ENCODE results near the gene RPP14.

RPP14 gene

DNA sequence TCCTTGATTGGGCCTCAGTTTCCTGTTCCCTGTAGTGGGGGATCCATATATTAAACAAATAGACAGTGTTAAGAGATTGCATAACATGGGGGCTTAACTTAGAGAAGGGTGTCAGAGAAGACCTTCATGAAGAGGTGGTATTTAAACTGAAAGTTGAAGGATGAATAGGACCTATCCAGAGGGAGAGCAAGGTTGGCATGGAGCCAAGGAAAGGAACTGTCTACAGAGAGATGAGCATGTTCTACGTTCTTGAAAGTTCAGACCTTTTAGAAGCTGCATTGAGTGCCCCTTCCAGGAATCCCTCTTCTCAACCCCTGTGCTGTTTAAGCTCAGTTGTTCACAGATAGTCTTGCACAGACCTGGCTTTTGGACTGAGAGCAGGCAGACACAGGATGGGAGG is 2.7 kb downstream of the RPP14 start:
- TF ChIP-seq, protein P1, sequence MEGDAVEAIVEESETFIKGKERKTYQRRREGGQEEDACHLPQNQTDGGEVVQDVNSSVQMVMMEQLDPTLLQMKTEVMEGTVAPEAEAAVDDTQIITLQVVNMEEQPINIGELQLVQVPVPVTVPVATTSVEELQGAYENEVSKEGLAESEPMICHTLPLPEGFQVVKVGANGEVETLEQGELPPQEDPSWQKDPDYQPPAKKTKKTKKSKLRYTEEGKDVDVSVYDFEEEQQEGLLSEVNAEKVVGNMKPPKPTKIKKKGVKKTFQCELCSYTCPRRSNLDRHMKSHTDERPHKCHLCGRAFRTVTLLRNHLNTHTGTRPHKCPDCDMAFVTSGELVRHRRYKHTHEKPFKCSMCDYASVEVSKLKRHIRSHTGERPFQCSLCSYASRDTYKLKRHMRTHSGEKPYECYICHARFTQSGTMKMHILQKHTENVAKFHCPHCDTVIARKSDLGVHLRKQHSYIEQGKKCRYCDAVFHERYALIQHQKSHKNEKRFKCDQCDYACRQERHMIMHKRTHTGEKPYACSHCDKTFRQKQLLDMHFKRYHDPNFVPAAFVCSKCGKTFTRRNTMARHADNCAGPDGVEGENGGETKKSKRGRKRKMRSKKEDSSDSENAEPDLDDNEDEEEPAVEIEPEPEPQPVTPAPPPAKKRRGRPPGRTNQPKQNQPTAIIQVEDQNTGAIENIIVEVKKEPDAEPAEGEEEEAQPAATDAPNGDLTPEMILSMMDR (IDR thresholded peaks at IDR 0.05; ENCODE audit: insufficient read depth, low read depth, low read length, missing control alignments), result no peak
- H3K4me3 ChIP-seq (ENCODE audit: low read depth, low read length), result no peak overlapping the region
- no peak for DNase-seq (ENCODE audit: low read depth)

DNA sequence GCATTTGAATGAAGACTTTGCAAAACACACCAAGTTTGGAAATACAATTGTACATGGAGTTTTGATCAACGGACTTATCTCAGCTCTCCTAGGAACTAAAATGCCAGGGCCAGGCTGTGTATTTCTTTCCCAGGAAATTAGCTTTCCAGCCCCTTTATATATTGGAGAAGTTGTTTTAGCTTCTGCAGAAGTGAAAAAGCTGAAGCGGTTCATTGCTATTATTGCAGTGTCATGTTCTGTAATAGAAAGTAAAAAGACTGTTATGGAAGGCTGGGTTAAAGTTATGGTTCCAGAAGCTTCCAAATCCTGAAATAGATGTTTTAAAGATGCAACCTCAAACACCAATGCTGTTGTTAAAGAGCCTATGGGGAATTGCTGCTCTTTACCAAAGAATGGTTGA is 11.8 kb downstream of the RPP14 start:
- TF ChIP-seq, protein P1 (IDR thresholded peaks at IDR 0.05; ENCODE audit: insufficient read depth, low read depth, low read length, missing control alignments), result no peak
- no peak for DNase-seq (ENCODE audit: low read depth)
- H3K4me3 ChIP-seq (ENCODE audit: low read depth, low read length), result no peak overlapping the region

DNA sequence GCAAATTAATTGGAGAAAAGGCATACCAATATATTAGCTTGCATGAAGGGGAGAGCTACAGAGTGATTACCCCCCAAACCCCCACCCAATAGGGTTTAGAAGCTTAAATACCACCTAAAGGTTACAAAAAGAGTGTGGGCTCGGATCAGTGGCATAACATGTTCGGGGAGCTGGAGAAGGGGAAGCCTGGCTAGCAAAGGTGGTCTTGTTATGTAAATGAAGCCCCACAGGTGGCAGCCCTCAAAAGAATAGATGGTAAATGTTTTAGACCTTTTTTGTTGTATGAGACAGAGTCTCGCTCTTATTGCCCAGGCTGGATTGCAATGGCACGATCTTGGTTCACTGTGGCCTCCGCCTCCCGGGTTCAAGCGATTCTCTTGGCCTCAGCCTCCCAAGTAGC is 15.7 kb downstream of the RPP14 start:
- no peak overlapping the region for H3K4me3 ChIP-seq (ENCODE audit: low read depth, low read length)
- no peak for DNase-seq (ENCODE audit: low read depth)
- TF ChIP-seq, protein P1 (IDR thresholded peaks at IDR 0.05; ENCODE audit: insufficient read depth, low read depth, low read length, missing control alignments), result no peak

DNA sequence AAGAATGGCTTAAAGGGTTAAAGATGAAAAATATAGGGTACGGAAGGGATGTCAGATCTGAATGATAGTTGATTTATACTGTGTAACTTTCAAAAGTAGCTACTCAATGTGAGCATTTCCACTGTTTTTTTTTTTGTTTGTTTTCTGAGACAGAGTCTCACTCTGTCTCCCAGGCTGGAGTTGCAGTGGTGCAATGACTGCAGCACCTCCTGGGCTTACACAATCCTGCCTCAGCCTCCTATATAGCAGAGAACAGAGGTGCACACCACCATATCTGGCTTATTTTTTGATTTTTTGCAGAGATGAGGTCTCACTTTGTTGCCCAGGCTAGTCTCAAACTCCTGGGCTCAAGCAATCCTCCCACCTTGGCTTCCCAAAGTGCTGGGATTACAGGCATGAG is 16.7 kb downstream of the RPP14 start:
- H3K4me3 ChIP-seq (ENCODE audit: low read depth, low read length), result no peak overlapping the region
- TF ChIP-seq, protein P1 (IDR thresholded peaks at IDR 0.05; ENCODE audit: insufficient read depth, low read depth, low read length, missing control alignments), result no peak
- no peak for DNase-seq (ENCODE audit: low read depth)

DNA sequence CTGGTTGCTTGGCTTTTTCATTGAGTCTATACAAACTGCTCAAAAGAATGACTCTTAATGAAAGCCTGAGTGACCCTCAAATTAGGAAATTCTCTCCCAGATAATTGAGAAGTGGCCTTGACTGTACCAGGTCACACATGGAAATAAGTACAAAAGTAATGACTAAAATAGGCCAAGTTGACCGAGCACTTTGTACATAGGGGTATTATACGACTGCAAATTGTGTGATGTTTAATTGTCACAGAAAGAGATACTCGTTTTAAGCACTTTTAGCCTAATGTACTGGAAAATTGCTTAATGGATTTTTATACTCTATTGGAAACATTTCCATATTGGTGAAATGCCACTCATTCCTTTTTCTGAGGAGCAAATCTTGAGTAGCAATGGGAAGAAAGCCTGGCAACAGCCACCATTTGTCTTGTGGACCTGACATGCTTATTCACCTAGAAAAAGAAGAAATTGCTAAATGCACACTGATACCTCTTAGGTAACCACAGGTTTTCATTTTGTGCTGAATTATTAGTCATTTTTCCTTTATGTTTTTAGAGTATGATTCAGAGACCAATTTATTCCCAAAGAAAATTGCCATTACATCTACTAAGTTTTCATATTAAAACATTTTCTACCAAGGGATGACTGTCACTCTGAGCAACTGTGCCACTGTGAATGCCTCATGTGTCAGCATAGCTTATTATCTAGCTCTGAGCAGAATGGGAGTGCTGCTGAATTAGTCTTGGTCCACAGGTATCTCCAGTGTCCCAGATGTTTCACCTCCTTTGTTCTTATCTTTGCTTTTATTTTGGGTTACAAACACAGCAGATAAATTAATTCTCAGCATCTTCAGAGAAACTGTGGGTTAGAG is 17.7 kb downstream of the RPP14 start:
- TF ChIP-seq, protein P1 (IDR thresholded peaks at IDR 0.05; ENCODE audit: insufficient read depth, low read depth, low read length, missing control alignments), result no peak
- no peak for DNase-seq (ENCODE audit: low read depth)

DNA sequence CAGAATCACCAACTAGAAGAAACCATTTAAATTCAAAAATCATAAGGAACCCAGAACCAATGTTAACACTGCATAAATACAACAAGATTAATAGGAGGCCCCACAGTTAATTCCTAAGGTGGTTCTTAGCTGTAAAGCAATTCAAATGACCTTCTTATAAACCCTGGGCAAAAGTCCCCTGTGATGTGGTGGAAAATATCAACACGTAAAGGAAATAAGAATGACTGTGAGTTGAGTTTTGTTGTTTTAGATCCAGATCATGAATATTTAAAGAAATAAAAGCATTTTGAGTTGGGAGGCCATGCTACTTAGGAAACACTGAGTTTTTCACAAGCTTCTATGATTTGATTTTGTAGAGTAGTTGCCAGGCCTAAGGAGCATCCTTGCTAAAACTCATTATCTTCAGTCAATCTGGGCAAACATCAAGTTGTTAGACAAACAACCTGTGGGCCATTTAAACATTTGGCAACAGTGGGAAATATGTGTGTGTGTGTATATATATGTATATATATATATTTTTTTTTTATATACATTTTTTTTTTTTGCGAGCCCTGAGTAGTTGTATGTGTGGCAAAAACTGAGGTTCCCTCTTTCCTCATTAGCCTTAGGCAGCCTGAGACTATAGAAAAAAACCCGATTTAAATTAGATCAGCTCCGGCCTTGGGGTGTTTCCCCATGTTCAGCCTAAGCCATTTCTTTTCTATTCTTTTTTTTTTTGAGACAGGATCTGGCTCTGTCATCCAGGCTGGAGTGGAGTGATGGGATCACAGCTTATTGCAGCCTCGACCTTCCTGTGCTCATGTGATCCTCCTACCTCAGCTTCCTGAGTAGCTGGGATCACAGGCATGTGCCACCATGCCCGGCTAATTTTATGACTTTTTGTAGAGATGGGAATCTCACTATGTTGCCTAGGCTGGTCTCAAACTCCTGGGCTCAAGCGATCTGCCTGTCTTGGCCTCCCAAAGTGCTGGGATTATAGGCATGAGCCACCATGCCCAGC is 18.6 kb downstream of the RPP14 start:
- TF ChIP-seq, protein P1 (IDR thresholded peaks at IDR 0.05; ENCODE audit: insufficient read depth, low read depth, low read length, missing control alignments), result no peak

More for the DNA sequence above, 17.7 kb downstream of the RPP14 start:
- H3K4me3 ChIP-seq (ENCODE audit: low read depth, low read length), result no peak overlapping the region

More for the DNA sequence above, 18.6 kb downstream of the RPP14 start:
- peak; percentile 14 for DNase-seq (ENCODE audit: low read depth)
- no peak overlapping the region for H3K4me3 ChIP-seq (ENCODE audit: low read depth, low read length)

Data from GM12865 (cell line).